ENCODE measurements around the gene SLC2A5.
"Not testable (repeated sequence)": the region's sequence is repeated elsewhere in the genome, so short reads cannot be mapped to it uniquely, and the experiment has no call there.

DNA sequence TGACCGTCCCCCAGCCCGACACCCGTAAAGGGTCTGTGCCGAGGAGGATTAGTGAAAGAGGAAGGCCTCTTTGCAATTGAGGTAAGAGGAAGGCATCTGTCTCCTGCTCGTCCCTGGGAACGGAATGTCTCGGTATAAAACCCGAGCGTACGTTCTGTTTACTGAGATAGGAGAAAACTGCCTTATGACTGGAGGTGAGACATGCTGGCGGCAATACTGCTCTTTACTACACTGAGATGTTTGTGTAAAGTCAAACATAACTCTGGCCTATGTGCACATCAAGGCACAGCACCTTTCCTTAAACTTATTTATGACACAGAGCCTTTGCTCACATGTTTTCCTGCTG, 67.2 kb downstream of the SLC2A5 start:
- TF ChIP-seq POLR2A, POLR2AphosphoS5, CTCF (IDR thresholded peaks at IDR 0.05): not testable (repeated sequence)
- TF ChIP-seq EP300 (IDR thresholded peaks at IDR 0.05) = peak in 1 of 4 donors; percentile 33

All from sigmoid colon (tissue), 4 donors.